ENCODE results near the gene FOXN3. TPM values are rescaled to one million over a fixed set of nuclear protein-coding genes. Genes with fewer than 3 reads are reported as not detected.
A peak's percentile ranks its signal among the peaks of the same experiment; 100 is the strongest.

The FOXN3 gene
- total RNA-seq, 1 donor from 2014 or later, result 27.8 TPM

DNA sequence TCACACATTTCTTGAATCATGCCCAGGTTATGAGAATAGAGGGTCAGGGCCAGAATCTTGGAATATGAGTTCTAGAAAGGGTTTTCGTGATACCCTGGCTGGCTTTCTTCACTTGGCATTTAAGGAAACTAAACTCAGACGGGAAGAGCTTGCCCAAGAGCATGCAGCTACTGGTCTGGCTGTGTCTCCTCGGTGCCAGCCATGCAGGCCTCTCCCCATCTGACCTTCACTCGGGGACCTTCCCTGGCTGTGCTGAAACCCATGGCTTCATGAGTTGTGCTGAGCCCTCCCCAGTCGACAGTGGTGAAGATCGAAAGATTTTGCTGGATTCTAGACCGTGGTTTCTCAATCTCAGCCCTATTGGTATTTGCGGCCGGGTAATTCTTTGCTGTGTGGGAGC is 38.0 kb downstream of the FOXN3 start:
- TF ChIP-seq, protein P1, sequence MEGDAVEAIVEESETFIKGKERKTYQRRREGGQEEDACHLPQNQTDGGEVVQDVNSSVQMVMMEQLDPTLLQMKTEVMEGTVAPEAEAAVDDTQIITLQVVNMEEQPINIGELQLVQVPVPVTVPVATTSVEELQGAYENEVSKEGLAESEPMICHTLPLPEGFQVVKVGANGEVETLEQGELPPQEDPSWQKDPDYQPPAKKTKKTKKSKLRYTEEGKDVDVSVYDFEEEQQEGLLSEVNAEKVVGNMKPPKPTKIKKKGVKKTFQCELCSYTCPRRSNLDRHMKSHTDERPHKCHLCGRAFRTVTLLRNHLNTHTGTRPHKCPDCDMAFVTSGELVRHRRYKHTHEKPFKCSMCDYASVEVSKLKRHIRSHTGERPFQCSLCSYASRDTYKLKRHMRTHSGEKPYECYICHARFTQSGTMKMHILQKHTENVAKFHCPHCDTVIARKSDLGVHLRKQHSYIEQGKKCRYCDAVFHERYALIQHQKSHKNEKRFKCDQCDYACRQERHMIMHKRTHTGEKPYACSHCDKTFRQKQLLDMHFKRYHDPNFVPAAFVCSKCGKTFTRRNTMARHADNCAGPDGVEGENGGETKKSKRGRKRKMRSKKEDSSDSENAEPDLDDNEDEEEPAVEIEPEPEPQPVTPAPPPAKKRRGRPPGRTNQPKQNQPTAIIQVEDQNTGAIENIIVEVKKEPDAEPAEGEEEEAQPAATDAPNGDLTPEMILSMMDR (conservative IDR thresholded peaks at IDR 0.05; ENCODE audit: low read depth, low read length), result no peak
- no peak overlapping the region for H3K4me3 ChIP-seq (ENCODE audit: low read depth, low read length)

DNA sequence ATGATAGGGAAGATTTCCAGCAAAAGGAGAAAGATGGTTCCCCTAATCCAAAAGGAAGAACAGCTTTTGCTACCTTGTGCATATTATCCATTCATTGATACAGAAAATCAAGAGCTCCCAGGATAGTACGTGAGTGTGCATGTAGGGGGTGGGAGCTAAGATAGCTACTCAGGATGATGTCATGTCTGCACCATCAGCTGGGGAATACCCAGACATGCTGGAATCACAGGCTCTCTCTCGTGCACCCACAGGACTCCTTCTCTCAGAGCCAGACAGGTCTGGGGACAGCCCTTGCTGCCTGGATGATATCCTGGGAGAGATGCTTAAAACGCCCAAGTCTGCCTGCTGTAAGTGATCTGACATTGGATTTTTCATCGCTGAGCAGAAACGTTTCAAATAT is 38.9 kb downstream of the FOXN3 start:
- TF ChIP-seq, protein P1 (conservative IDR thresholded peaks at IDR 0.05; ENCODE audit: low read depth, low read length), result no peak
- H3K4me3 ChIP-seq (ENCODE audit: low read depth, low read length), result no peak overlapping the region
- DNase-seq (ENCODE audit: low read depth), result peak; percentile 16

More for the DNA sequence above, 38.0 kb downstream of the FOXN3 start:
- DNase-seq (ENCODE audit: low read depth), result no peak

DNA sequence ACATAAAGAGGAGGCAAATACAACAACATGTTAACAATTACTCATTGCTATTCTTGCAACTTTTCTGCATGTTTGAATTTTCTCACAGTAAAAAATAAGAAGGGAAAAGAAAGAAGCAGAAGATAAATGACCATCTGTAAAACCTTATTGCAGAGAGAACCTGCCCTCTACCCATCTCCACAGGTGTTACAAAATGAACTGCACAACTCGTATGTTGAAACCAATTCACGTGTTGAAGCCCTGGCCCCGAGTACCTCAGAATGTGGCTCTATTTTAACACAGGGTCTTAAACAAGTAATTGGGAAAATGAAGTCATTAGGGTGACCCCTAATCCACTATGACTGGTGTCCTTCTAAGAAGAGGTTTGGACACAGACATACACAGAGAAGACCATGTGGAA is 39.5 kb downstream of the FOXN3 start:
- DNase-seq (ENCODE audit: low read depth), result no peak
- TF ChIP-seq, protein P1 (conservative IDR thresholded peaks at IDR 0.05; ENCODE audit: low read depth, low read length), result no peak
- H3K4me3 ChIP-seq (ENCODE audit: low read depth, low read length), result no peak overlapping the region

DNA sequence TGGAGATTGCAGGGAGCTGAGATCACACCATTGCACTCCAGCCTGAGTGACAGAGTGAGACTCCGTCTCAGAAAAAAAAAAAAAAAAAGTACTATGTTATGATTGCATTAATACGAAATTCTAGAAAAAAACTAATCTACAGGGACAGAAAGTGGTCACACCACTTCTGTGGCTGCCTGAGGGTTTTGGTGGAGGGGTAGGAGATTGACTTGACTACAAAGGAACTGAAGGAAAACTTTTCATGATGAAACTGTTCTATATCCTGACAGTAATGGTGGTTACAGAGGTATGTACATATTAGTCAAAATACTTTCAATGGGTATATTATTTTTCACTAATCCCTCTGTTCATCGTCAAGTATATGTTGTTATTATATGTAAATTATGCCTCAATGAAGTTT is 42.1 kb downstream of the FOXN3 start:
- H3K4me3 ChIP-seq (ENCODE audit: low read depth, low read length), result no peak overlapping the region
- no peak for DNase-seq (ENCODE audit: low read depth)
- TF ChIP-seq, protein P1 (conservative IDR thresholded peaks at IDR 0.05; ENCODE audit: low read depth, low read length), result no peak

DNA sequence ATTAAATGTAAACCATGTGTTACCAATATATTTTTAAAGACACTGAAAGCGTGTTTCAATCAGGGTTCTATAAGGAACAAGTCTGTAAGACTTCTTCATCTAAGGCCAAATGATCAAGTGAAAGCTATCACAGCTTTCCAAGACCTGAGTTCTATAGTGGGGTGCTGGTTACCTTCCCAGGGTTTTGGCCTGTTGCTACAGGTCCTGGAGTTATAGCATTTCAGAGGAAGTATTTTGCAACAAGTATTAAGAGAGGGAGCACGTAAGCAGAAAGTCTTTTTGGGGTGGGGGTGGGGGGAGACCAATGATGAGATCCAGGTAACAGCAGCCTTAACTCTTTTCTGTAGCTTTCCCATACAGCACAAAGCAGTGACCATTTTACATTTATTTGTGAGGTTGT is 43.8 kb downstream of the FOXN3 start:
- no peak for DNase-seq (ENCODE audit: low read depth)
- TF ChIP-seq, protein P1 (conservative IDR thresholded peaks at IDR 0.05; ENCODE audit: low read depth, low read length), result no peak

DNA sequence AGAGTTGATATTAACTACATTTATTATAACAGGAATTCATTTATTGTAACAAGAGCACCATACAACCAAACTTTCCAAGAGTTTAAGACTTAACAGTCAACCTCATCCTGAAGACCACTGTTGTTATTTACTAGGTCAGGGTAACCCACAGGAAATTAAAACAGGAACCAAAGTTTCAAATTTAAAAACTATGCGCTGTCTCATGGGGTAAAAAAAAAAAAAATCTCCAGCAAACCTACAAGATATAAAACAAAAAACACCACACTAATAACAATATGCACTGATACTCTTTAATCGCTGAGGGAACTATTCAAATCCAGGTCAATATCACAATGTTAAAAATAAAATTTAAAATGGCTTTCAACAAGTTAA is 44.5 kb downstream of the FOXN3 start:
- TF ChIP-seq, protein P1 (conservative IDR thresholded peaks at IDR 0.05; ENCODE audit: low read depth, low read length), result no peak
- H3K4me3 ChIP-seq (ENCODE audit: low read depth, low read length), result no peak overlapping the region
- no peak for DNase-seq (ENCODE audit: low read depth)

More for the DNA sequence above, 43.8 kb downstream of the FOXN3 start:
- H3K4me3 ChIP-seq (ENCODE audit: low read depth, low read length), result no peak overlapping the region
